Karpas-422 (cell line): ENCODE results near the gene TCOF1. TPM values are rescaled to one million over a fixed set of nuclear protein-coding genes. Genes with fewer than 3 reads are reported as not detected.

Experiments used
- total RNA-seq: library from RNA; depleted of rRNA; stranded (reverse); fragments of >200 nt; shearing (Covaris generic); gene quantifications from 2 replicates; pipeline ENCODE4 v1.2.3, GENCODE V29; 2014; ENCODE audit warnings: low replicate concordance; rRNA removed

TCOF1 gene
- total RNA-seq, 1 experiment from 2014 or later, result 23.0 TPM

Other genes with a start within 250 kb of the TCOF1 start
- gene PDGFRB, start 201.9 kb upstream of the TCOF1 start, total RNA-seq, result not detected in 2 replicates
- gene CDX1, start 190.9 kb upstream of the TCOF1 start, total RNA-seq, result not detected in 2 replicates
- not detected in 2 replicates for gene SLC6A7, start 167.6 kb upstream of the TCOF1 start, total RNA-seq
- not detected in 2 replicates for gene CAMK2A, start 67.9 kb upstream of the TCOF1 start, total RNA-seq
- not detected in 2 replicates for gene ARSI, start 54.8 kb upstream of the TCOF1 start, total RNA-seq
- 5,756 and 8,933 TPM in 2 replicates for gene CD74, start 55.2 kb downstream of the TCOF1 start, total RNA-seq
- gene RPS14, start 92.0 kb downstream of the TCOF1 start, total RNA-seq, result 3,040 and 3,750 TPM in 2 replicates
- gene NDST1, start 150.4 kb downstream of the TCOF1 start, total RNA-seq, result 8.4 and 20.9 TPM in 2 replicates